Kidney glomerular epithelial cell (primary cell): ENCODE measurements around the gene BCAS4.

ENCODE experiments used
- DNase-seq: peaks from one replicate; lab custom pipeline; 2025; lab: John Stamatoyannopoulos, UW

The BCAS4 gene

DNA sequence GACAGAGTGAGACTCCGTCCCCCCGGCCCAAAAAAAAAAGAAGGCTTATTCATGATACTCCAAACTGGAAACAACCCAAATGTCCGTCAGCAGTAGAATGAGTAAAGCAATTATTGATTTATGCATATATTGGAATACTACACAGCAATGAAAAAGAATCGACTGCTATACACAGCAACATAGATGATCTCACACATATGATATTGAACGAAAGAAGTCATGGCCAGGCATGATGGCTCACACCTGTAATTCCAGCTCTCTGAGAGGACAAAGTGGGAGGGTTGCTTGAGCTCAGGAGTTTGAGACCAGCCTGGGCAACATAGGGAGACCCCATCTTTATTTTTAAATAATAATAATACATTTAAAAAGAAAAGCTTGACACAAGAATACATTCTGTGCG, 28.5 kb downstream of the BCAS4 start:
- DNase-seq, result no peak

DNA sequence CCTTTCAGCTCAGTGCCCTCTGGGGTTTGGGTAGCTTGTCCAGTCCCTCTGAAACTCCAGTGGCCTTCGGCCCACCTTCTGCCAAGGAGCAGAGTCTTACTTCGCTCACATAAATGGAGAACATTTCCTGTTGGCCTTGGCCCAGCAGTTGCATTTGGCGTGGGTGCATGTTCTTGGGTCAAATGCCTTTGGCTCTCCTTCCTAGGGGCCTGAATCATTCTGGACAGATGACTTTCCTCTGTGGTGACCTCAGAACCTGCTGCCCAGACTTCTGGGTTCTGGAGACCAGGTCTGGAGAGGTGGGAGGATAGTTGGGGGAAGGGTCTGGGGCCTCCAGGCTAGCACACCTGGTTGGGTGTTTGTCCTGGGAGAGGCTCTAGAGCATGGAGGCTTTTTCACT, 29.3 kb downstream of the BCAS4 start:
- no peak for DNase-seq

DNA sequence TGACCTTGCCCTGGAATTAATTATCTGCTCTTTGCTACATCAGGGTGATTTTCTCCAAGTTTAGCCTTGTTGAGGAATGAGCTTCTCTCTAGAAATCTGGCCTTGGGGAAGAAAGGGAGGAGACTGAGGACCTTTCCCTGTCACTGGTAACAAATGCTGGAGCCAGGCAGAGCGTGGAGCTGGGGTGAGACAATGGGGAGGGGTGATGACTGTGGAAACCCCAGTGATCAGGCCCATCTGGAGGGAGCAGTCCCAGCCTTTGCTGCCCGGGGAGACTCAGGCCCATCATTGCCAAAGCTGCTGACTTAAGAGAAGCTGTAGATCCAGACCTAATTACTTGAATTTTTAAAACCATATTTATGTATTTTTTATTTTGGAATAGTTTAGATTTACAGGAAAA, 31.3 kb downstream of the BCAS4 start:
- no peak for DNase-seq

DNA sequence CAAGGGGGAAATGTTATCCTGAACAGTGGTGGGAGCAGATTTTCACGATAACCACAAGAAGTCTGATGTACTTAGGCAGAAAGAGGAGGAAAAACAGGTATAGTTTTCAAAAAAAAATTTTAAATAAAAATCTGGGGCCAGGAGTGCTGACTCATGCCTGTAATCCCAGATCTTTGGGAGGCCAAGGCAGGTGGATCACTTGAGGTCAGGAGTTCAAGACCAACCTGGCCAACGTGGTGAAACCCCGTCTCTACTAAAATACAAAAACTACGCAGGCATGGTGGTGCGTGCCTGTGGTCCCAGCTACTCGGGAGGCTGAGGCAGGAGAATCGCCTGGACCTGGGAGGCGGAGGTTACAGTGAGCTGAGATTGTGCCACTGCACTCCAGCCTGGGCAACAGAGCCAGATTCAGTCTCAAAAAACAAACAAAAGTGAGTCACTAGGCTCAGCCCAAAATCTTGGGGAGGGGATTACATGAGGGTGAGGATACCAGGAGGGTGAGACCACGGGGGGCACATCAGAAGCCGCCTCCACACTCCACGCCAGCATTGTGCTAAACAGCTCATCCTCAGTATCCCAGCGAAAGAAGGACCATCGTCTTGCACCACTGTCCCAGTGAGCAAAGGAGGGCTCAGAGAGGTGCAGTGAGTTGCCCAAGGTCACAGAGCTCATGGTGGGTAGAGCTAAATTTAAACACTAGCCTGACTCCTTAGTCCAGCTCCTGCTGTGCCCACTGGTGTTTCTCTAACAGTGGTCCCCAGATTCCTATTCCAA, 33.7 kb downstream of the BCAS4 start:
- DNase-seq, result no peak

DNA sequence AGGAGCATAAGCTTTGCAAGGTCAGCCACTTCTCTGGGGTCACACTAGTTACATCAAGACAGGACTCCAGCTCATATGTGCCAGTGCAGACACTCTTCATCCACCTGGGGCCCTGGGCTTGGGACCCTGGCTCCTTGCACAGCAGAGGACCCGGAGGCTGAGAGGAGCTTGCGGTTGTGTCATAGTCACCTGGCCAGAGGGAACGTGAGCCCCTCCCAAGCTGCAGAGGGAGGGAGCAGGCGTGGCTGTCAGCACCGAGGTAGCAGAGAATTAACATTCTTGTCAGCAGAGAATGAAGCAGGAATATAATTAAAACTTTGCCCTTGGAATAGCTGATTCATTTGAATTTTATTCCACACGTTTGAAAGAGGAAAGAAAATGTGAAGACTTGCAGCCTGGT, 36.8 kb downstream of the BCAS4 start:
- no peak for DNase-seq

DNA sequence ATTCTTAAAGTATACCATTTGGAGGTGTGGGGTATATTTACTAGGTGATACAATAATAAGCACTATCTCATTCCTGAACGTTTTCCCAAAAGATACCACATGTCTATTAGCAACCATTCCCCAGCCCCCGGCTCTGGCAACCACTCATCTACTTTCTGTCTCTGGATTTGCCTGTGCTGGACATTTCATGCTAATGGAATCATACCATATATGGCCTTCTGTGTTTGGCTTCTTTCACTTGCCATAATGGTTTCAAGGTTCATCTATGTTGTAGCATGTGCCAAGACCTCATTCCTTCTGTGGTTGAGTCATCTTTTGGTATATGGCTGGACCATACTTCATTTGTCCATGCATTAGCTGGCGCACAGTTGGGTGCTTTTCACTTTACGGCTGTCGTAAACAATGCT, 39.7 kb downstream of the BCAS4 start:
- DNase-seq, result no peak

DNA sequence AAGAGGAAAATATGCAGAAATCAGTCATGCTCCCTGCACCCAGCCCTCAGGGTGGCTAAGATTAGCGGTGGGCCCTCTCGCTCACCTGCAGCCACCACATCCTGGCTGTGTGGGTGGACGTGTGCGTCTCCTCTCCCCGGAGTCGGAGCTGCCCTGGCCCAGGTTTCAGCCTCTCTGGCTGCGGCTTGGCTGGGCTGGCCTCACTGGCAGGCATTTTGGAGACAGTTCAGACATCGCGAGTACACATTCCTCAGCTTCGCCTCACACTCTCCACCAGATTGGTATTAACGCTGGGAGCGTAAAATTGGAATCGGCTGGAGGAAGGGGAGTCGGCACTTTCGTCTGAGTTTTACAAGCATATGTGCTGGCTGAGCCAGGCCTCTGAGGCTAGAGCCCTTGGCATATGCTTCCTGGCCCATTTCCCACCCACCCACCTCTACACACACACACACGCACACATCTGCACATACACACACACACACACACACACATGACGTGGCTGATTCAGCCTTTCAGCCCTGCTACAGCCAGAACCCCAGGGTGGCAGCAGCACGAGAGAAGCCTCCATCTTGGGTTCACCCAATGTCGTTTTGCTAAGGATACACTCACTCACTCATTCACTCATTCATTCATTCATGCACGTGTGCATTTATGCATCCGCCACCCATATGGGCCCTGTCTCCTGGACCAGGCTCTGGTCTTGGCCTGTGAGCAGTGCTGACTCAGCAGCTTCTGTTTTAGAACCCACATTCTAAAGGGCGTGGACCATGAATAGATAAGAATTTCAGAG, 42.9 kb downstream of the BCAS4 start:
- DNase-seq, result no peak

DNA sequence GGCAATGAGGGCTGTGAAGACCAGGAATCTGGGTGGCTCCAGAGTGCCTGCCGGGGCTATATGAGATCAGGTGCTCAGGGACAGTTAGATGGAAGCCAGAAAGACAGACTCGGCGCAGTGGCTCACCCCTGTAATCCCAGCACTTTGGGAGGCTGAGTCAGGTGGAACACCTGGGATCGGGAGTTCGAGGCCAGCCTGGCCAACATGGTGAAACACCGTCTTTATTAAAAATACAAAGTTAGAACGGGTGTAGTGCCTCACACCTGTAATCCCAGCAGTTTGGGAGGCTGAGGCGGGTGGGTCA, 43.4 kb downstream of the BCAS4 start:
- no peak for DNase-seq

DNA sequence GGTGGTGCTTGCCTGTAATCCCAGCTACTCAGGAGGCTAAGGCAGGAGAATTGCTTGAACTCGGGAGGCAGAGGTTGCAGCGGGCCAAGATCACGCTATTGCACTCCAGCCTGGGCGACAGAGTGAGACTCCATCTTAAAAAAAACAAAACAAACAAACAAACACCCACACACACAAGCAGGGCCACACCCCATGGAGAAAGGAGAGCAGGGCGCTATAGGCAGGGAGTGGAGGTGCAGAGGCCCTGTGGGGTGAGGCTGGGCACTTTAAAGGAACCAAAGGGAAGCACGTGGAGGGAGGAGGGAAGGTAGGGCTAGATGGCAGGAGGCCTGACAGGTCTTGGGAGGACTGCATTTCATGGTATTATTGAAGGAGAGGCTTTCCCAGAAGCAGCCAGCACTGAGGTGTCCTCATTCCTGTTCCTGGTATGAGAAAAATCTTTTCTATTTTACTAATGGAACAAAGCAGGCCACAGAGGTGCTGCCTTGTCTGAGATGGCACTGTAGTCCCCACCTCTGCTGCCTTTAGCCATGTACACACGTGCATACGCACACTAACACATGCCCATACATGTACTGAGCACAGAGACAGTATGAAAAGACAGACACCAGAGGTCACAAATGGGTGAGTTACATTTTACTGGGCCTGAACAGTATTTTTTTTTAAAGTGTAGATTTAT, 44.0 kb downstream of the BCAS4 start:
- no peak for DNase-seq

DNA sequence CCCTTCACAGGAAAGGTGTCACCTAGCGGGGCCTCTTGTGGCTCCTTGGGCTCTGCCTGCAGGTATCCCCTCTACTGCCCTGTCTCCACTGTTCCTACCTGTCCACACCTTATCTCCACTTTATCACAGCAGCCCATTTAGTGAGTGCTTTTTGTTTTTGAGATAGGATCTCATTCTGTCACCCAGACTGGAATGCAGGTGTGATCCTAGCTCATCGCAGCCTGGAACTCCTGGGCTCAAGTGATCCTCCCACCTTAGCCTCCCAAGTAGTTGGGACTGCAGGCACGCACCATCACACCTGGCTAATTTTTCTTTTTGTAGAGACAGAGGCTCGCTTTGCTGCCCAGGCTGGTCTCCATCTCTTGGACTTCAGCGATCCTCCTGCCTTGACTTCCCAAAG, 48.0 kb downstream of the BCAS4 start:
- no peak for DNase-seq

DNA sequence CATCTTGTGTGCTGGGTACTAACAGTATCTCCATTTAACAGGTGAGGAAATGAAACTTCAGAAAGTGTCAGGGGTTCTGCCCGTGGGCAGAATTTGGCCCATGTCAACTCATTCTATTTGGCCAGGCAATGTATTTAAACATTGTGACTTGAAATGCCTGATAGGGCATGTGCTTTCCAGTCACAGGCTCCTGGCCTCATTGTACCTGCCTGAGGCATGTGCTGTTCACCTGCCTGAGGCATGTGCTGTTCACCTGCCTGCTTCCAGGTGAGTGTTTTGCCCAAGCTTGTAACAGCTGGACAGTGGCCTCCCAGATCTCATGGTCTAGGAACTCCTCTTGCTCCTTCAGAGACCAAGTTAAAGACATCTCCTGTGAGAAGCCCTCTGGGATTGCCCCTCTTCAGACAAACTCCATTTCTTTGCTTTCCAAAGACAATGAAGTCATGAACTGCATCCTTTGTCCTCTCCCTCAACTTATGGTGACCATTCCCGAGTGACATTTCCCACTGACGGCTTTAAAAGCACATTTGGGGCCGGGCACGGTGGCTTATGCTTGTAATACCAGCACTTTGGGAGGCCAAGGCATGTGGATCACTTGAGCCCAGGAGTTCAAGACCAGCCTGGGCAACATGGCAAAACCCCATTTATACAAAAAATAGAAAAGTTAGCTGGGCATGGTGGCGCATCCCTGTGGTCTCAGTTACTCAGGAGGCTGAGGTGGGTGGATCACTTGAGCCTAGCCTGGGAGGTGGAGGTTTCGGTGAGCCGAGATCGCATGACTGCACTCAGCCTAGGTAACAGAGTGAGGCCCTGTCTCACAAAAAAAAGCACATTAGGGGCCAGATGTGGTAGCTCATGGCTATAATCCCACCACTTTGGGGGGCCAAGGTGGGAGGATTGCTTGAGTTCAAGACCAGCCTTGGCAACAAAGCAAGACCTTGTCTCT, 48.7 kb downstream of the BCAS4 start:
- DNase-seq, result no peak

DNA sequence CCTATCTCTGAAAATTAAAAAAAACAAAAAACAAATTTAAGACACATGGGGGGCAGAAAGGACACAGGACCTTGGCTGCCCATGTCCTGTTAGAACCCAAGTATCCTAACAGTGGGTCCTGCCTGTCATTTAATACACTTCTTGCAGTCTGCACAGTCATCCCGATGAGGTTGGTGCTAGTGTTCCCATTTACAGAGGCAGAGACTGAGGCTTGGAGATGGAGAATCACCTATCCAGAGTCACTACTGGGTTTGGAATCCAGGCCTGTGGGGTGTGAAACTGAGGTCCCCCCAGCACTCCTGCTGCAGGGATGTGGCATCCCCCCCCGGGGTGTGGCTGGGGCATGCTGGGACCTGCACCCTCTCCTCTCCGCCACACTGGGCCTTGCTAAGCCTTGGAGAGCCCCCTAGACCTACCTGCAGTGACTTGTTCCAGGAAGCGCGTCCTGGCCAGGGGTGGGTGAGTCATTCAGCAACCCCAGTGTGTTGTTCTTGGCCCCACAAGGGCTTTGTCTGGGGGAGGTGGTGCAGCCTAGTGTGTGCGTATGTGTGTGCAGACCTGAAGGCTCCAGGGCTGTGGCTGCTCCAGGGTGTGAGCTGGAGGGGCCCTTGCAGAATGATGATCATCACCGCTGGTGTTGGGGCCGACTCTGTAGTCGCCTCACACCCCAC, 49.7 kb downstream of the BCAS4 start:
- DNase-seq, result peak; percentile 85

DNA sequence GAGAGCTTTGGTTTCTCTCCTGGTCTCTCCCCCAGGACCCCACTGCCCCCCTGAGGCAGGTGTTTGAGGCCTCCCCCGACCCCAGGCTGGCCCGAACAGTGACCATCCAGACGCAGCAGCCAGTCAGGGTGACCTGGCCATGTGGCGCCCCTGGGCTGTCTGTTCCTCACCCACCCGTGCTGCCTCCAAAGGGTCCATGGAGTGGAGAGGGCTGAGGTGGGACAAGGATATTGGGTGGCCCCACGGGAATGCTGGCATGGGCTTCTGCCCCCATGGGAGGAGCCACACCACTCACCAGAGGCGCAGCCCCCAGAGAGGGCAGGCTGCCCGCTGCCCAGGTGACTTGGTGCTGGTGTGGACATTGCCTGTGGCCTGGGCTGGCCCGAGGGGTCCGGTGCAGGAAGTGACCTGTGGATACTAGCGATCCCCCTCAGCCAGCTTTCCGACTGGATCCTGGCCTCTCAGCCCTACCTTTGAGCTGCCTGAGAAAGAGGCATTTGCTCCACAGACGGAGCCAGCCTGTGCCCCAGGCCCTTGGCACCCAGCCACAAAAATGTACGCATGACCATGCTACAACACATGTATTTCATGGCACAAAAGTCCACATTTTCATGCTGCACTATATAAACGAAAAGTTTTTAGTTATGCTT, 50.8 kb downstream of the BCAS4 start:
- no peak for DNase-seq

DNA sequence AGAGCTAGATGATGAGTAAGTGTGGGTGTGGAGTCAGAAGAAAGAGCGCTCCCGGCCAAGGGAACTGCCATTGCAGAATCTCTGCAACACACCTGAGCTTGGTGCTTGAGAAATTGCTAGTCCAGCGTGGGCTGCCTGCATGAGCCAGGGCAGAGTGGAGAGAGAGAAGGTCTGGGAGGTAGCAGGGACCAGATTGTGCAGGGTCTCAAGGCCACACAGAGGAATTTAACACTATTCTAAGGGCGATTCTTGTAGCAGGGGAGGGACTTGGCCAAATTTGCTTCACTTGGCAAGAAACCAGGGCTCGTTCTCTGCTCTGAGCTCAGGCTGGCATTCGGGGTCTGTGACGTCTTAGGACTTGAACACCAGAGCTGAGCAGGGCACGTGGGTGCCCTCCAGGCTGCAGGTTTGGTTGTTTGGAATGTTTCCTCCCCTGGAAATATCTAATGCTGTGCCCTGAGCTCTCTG, 53.5 kb downstream of the BCAS4 start:
- DNase-seq, result no peak

DNA sequence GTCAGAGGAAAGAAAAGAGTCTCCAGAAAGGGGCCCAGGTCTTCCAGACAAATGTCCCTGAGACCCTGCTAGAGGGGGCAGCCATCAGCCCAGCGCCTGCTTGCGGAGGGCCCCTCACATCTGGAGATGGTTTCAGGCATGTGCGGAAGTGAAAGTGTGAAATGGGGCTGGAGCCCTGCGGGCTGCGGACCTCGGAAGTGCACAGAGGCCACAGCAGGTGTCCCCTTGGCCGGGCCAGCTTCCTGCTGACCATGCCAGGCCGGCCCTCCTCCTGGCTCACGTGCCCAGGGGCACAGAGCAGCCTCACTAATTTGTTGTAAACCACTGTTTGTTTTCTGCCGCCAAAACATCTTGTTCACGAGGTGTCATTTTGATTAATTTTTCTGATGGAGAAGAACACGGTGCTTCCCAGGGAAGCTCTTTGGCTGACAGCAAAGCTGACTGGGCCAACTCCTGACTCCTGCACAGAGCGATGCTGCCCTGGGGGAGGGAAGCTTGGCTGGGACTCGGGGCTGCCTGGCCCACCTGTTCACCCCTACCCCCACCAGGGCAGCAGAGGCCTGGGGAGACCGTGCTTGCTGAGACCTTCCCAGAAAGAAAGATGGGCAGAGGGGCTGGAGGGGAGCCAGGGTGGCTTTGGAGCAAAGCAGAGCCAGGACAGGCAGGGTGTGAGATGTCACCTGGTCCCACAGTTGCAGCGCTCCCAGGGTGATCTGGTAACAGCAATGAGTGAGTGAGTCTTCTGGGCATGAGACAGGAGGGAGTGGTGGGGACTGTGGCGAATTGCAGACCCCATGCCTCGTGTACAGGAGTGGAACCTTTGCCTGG, 54.2 kb downstream of the BCAS4 start:
- no peak for DNase-seq

DNA sequence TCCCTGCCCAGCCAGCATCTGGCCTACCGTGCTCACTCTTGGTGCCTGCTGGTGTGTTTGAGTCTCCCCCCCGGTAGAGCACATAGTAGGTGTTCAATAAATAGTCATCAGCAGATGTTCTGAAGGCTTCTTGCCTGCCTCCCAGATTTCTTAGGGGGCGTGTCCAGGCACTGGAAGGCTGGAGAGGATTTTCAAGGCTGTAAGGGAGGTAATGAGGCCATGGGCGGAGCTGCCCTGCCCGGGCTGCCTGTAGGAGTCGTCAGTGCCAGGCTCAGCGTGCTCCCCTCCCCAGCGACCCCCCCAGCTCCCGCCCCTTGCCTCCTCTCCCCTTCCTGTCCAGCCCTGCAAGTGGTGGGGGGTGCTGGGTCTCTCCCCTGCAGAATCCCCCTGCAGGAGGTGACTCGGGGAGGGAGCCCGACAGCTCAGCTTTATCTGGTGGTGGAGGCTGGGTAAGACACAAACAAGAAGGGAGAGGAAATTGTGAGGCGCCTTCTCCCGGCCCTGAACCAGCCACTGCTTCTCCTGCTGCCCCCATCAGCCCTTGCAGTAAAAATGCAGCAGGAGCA, 55.9 kb downstream of the BCAS4 start:
- DNase-seq, result no peak

DNA sequence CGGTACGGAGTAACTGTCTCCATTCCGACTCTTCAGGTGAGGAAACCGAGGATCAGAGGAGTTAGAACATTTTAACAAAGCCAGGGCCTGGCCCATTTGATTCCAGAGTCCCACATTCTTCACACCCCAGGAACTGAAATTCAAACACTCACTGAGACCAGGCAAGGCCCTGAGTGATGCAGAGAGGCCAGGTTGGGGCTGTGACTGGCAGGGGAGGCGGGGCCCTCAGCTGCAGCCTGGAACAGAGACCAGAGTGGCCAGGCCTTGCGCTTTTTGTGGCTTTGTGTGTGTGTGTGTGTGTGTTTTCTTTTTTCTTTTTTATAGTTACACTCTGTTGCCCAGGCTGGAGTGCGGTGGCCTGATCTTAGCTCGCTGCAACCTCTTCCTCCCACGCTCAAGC, 57.2 kb downstream of the BCAS4 start:
- DNase-seq, result no peak

DNA sequence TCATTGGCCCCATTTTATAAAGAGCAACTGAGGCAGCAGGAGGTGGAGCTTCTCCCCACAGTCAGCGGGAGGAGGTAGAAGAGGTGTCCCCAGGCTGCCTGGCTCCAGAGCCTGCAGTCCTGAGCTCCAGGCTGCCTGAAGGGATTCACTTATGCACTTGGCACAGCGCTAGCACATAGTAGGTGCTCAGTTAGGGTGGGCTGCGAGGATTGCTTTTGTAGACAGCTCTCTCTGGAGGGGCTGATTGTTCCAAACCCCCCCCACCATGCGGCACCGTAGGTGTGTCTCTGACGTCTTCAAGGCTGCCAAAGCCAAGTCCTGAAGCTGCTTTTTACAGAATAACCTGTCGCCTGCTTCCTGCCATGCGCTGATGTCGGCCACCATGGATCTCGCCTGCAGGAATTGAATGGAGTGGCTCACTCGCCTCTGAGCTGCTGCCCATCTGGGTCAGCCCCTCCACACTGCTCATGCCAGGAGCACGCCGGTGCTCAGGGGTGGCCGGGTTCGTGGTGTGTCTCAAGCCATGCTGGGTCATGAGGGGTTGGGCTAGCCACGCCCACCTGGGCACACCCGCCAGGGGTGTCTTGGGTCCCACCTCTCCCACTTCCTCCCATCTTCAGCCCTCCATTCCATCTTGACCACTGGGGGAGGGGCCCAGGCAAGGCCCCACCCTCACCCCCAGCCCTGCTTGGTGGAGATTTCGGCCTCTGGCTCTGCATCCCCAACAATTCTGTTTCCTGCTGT, 59.8 kb downstream of the BCAS4 start:
- DNase-seq, result no peak
